OCI-LY1 (cell line): ENCODE data around the gene RAB30.

Experiments used
- H2AFZ ChIP-seq: fragments of 200-600 bp; sonication (generic), shearing (Covaris generic); 2 replicates; pipeline ENCODE4 v1.6.0; 2014; ENCODE audit warnings: antibody characterized with exemption, mild to moderate bottlenecking, low read length
- H3F3A ChIP-seq: fragments of 200-600 bp; sonication (generic), shearing (Covaris generic); 2 replicates; pipeline ENCODE4 v1.6.0; 2014; ENCODE audit warnings: mild to moderate bottlenecking, antibody characterized with exemption, low read length, moderate library complexity; ENCODE audit not compliant: insufficient read depth
- H3K27ac ChIP-seq: fragments of 200-600 bp; sonication (generic); 2 replicates; pipeline ENCODE4 v1.5.1; 2014; ENCODE audit warnings: low read length, mixed run types, mild to moderate bottlenecking, low read depth; ENCODE audit not compliant: poor library complexity, severe bottlenecking
- H3K27me3 ChIP-seq: fragments of 200-600 bp; sonication (generic); 2 replicates; pipeline ENCODE4 v1.6.0; 2014; ENCODE audit warnings: antibody characterized with exemption, mild to moderate bottlenecking, low read length, moderate library complexity; ENCODE audit not compliant: insufficient read depth
- H3K36me3 ChIP-seq: fragments of 200-600 bp; sonication (generic); 2 replicates; pipeline ENCODE4 v1.6.1; 2014; ENCODE audit warnings: mild to moderate bottlenecking, antibody characterized with exemption, low read length, moderate library complexity, mixed read lengths; ENCODE audit not compliant: insufficient read depth
- H3K4me1 ChIP-seq: fragments of 200-600 bp; sonication (generic); 2 replicates; pipeline ENCODE4 v1.5.1; 2014; ENCODE audit warnings: mild to moderate bottlenecking, low read length, moderate library complexity; ENCODE audit not compliant: insufficient read depth, severe bottlenecking
- H3K4me2 ChIP-seq: fragments of 200-600 bp; sonication (generic), shearing (Covaris generic); 2 replicates; pipeline ENCODE4 v1.6.1; 2014; ENCODE audit warnings: low read length
- H3K4me3 ChIP-seq: fragments of 200-600 bp; sonication (generic); 2 replicates; pipeline ENCODE4 v1.5.1; 2014; ENCODE audit warnings: low read length, low read depth, mild to moderate bottlenecking, mixed read lengths; ENCODE audit not compliant: poor library complexity, severe bottlenecking
- H3K79me2 ChIP-seq: fragments of 200-600 bp; shearing (Covaris generic); 2 replicates; pipeline ENCODE4 v1.6.1; 2016; ENCODE audit warnings: mixed run types, low read length, mixed read lengths; ENCODE audit not compliant: insufficient read depth
- H3K9ac ChIP-seq: fragments of 200-600 bp; sonication (generic), shearing (Covaris generic); 2 replicates; pipeline ENCODE4 v1.6.1; 2014; ENCODE audit warnings: mild to moderate bottlenecking, low read length, mixed read lengths
- H3K9me2 ChIP-seq: fragments of 200-600 bp; sonication (generic), shearing (Covaris generic); 2 replicates; pipeline ENCODE4 v1.6.1; 2014; ENCODE audit warnings: low read depth, mild to moderate bottlenecking, low read length, mixed read lengths
- H3K9me3 ChIP-seq: fragments of 200-600 bp; shearing (Covaris generic); 2 replicates; pipeline ENCODE4 v1.6.1; 2014; ENCODE audit warnings: low read length, mixed read lengths
- H4K20me1 ChIP-seq: fragments of 200-600 bp; sonication (generic), shearing (Covaris generic); 2 replicates; pipeline ENCODE4 v1.6.0; 2016; ENCODE audit warnings: mild to moderate bottlenecking, low read length; ENCODE audit not compliant: insufficient read depth
- CTCF ChIP-seq: fragments of 200-600 bp; sonication (generic), shearing (Covaris generic); IDR thresholded peaks from 2 replicates; pipeline ENCODE4 v1.5.1; 2017; ENCODE audit warnings: mild to moderate bottlenecking, antibody characterized with exemption, low read length, moderate library complexity, mixed read lengths
- EZH2 ChIP-seq: fragments of 200-600 bp; sonication (generic), shearing (Covaris generic); IDR thresholded peaks from 2 replicates; pipeline ENCODE4 v1.8.0; 2017; ENCODE audit warnings: borderline replicate concordance, mixed run types, mild to moderate bottlenecking, antibody characterized with exemption, low read length, moderate library complexity, mixed read lengths

Gene RAB30

GRCh38 chr11:83033972-83034672 is 37.6 kb downstream of the RAB30 start:
- H3K27ac ChIP-seq, result peak overlapping the region; percentile 31
- no peaks in the 10 kb centered on the region for H4K20me1 ChIP-seq
- H3K36me3 ChIP-seq, result peaks cover 12% of the 10 kb centered on the region
- no peak overlapping the region for H2AFZ ChIP-seq
- H3K9me3 ChIP-seq, result no peaks in the 10 kb centered on the region
- H3K4me3 ChIP-seq, result peak overlapping the region; percentile 8
- peaks cover 46% of the 10 kb centered on the region for H3K4me1 ChIP-seq
- peak overlapping the region; percentile 29 for H3K9ac ChIP-seq
- no peak for TF ChIP-seq EZH2
- TF ChIP-seq CTCF, result no peak
- H3K27me3 ChIP-seq, result no peaks in the 10 kb centered on the region
- H3K4me2 ChIP-seq, result peak overlapping the region; percentile 26
- peaks cover 84% of the 10 kb centered on the region for H3K79me2 ChIP-seq
- no peaks in the 10 kb centered on the region for H3F3A ChIP-seq
- H3K9me2 ChIP-seq, result no peaks in the 10 kb centered on the region

GRCh38 chr11:83033371-83033770 is 38.3 kb downstream of the RAB30 start:
- no peak for TF ChIP-seq CTCF
- TF ChIP-seq EZH2, result no peak
- Histone ChIP-seq H3K36me3 (peaks cover 12% of the 10 kb centered on the region), H3K4me2 (no peak overlapping the region), H3K27me3 (no peaks in the 10 kb centered on the region), H3K4me3 (no peak overlapping the region), H3K9me3 (no peaks in the 10 kb centered on the region), H3K27ac (no peak overlapping the region), H3K79me2 (peaks cover 86% of the 10 kb centered on the region), H3K4me1 (peaks cover 53% of the 10 kb centered on the region), H3K9me2 (no peaks in the 10 kb centered on the region), H3F3A (no peaks in the 10 kb centered on the region), H3K9ac (no peak overlapping the region), H2AFZ (no peak overlapping the region), H4K20me1 (no peaks in the 10 kb centered on the region)

- no peaks in the 10 kb centered on the region for H3K27me3 ChIP-seq
- no peaks in the 10 kb centered on the region for H4K20me1 ChIP-seq
- H3K79me2 ChIP-seq, result peaks cover 96% of the 10 kb centered on the region
- no peak overlapping the region for H3K9ac ChIP-seq
- no peak for TF ChIP-seq CTCF
- TF ChIP-seq EZH2, result no peak
- no peaks in the 10 kb centered on the region for H3K9me3 ChIP-seq
- no peak overlapping the region for H3K27ac ChIP-seq
- peaks cover 64% of the 10 kb centered on the region for H3K4me1 ChIP-seq
- H3F3A ChIP-seq, result no peaks in the 10 kb centered on the region
- H2AFZ ChIP-seq, result no peak overlapping the region
- H3K4me2 ChIP-seq, result no peak overlapping the region
- H3K36me3 ChIP-seq, result peaks cover 18% of the 10 kb centered on the region
- H3K9me2 ChIP-seq, result no peaks in the 10 kb centered on the region
- H3K4me3 ChIP-seq, result no peak overlapping the region
Observed at GRCh38 chr11:83031127-83031526, 40.6 kb downstream of the RAB30 start.
